Activated naive CD4-positive, alpha-beta T cell (primary cell): ENCODE measurements around the gene PSPH.

Source experiments
- DNase-seq, 4 experiments: peaks; one replicate each; lab custom pipeline; 2025; lab: John Stamatoyannopoulos, UW

Gene PSPH

DNA sequence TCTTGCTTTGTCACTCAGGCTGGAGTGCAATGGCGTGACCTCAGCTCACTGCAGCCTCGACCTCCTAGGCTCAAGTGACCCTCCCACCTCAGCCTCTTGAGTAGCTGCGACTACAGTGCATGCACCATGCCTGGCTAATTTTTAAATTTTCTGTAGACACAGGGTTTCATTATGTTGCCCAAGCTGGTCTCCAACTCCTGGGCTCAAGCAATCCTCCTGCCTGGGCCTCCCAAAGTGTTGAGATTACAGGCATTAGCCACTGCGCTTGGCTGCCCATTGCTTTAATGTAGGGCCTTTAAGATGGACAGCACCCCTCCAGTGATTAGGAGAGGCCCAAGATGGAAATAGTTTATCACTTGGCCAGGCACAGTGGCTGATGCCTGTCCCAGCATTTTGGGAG is 47.5 kb downstream of the PSPH start:
- DNase-seq = no peak

DNA sequence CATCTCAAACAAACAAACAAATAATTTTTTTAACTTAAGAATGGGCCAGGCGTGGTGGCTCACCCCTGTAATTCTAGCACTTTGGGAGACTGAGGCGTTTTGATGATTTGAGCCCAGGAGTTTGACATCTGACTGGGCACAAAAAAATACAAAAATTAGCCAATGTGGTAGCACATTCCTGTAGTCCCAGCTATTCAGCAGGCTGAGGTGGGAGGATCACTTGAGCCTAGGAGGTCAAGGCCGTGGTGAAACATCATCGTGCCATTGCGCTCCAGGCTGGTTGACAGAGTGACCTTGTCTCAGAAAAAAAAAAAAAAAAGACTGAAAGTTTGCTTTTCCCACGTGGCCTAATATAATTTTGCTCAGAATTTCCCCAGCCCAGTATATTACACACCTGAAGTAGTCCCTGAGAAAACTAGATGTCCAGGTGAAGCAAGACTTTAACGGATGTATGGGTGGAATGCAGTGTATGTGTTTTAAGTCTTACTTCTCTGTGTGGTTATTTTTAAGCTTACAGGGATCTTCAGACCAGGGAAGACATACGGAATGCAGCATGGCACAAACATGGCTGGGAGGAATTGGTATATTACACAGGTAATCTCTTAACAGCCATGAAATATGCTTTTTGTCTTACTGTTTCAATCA is 54.3 kb downstream of the PSPH start:
- no peak for DNase-seq

DNA sequence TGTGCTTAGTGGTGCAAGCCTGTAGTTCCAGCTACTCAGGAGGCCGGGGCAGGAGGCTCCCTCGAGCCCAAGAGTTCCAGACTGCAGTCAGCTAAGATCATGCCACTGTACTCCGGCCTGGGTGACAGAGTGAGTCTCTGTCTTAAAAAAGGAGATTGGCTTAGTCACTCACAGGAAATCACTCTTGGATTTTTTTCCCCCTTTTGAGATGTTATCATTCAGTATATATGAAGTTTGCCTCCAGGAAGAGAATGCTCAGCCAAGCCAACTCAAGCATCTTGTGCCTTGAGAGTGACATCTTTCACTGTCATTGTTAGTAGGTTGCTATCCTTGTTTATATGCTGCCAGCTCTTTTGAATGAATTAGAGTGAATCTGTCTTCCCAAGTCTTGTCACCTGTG is 58.9 kb downstream of the PSPH start:
- DNase-seq = no peak

DNA sequence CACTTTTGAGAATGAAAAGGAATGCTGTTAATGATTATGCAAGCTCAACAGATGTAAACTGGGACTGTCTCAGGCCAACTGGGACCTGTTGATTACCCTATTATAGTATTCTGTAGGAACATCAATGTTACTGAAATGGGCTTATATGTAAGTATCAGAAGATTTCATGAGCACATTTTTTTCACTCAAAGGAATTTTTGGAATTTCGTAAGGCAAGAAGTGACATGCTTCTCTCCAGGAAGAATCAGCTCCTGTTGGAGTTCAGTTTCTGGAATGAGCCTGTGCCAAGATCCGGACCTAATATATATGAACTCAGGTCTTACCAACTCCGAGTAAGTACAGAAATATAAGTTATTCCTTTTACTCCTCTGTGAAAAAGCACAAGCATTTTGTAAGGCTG is 67.7 kb downstream of the PSPH start:
- no peak for DNase-seq

DNA sequence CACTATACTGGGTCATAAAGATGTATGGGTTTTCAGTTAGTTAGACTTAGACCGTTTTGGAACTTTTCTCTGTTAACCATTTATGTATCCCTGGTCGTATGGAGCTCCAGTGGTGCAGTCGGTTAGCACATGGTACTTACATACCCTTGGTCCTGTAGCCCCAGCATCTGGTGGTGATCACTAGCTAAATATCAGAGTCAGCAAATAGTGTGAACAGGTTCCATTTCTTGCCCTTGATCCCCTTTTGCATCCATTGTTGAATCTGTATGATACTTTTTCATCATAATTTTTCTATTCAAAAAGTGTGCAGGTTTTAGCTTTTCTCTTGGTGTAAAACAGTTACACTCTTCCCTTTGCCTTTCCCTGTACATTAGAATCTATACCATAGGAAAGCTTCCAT is 71.0 kb downstream of the PSPH start:
- DNase-seq = no peak

DNA sequence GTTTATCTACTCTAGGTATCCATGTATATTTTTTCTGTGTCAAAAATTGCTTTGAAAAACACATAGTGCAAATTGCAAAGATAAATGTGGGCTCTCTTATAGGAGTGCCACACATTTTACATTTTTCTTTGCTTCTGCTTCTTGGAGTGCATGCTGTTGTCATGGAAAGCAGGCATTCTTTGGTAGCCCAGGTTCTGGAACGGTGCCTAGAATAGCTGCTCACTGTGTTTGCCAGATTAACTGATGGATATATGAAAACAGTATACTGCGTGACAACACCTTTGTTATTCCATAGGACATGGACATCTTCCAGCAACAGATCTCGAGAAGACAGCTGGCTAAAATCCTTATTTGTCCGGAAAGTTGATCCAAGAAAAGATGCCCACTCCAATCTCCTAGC is 73.4 kb downstream of the PSPH start:
- no peak for DNase-seq

DNA sequence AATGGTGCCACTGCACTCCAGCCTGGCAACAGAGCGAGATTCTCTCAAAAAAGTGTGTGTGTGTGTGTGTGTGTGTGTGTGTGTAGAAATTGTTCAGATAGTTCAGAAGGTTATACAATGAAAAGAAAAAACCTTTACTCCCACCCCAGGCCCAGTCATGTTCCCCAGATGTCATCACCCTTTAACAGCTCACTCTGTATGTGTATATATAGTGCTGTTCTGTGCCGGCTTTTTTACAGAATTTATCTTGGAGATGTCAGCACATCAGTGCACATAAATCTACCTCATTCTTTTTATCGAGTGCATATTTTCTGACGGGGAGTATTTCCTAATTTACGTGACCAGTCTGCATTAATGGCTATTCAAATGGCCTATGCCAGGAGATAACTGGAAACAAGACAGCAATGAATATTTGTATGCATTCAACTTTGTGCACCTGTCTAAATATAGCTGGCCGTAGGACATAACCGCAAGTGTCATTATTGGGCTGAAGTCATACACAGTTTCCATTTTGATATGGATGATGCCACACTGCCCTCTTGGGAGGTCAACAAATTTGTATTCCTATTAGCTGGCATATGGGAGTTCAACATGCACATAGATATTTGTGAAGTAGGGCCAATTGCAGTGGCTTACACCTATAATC is 75.1 kb downstream of the PSPH start:
- no peak for DNase-seq

DNA sequence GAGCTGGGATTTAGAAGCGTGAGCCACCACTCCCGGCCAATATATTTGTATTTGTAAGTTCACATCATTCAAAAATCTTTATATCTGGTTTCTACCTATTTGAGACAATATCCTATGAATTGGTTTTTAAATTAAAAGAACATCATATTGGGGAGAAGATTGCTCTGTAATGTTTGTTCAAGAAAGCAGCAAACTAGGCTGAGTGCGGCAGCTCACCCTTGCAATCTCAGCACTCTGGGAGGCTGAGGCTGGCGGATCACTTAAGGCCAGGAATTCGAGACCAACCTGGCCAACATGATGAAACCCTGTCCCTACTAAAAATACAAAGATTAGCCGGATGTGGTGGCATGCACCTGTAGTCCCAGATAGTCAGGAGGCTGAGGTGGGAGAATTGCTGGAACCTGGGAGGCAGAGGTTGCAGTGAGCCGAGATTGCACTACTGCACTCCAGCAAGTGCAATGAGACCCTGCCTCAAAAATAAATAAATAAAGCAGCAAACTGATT is 77.4 kb downstream of the PSPH start:
- no peak for DNase-seq

DNA sequence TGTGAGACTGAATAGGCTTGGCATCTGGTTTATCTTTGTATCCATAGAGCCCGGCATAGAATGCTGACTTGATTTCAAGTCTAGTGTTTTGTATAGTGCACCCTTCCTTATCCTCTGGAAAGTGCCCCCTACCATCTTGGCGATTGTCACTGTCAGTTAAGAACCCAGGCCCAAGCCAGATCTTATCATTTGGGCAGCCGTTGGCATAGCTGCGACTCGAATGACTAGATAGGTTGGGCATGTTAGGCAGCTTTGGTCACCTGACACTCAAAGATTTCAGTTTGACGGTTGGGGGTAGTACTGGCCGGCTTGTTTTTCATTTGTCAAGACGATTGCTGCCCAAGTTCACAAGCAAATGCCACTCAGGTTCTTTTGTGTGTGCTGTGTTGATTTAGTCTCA is 80.3 kb downstream of the PSPH start:
- no peak for DNase-seq

DNA sequence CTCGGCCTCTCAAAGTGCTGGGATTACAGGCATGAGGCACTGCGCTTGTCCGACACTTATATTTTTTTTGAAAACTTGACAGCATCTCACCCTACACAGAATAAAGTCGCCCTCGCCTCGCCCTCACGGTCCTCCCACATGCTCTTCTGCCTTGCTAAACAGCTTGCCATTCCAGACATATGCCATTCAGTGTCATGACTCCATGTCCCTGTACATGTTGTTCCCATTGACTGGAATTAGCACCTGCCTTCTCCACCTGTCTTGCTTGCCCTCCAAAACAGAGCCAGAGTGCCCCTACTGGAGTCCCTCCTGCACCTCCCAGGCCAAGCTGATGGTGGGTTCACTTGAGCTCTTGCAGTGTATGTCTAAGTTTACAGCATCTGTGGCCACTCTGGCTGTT is 80.7 kb downstream of the PSPH start:
- DNase-seq = no peak

DNA sequence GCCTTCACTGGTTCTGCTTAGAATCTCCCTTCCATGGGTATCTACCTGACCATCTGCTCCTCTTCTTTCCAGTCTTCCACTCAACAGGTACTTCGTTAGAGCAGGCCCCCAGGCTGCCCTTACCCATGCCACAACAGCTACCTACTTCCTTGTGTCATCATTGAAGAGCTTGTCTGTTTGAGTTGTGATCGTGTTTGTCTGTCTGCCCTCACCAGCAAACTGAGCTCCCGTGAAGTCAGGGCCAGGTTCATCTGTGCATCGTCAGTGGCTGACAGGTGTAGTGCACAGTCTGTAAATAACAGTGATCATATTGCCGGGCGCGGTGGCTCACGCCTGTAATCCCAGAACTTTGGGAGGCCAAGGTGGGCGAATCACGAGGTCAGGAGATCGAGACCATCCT is 81.9 kb downstream of the PSPH start:
- DNase-seq = no peak

DNA sequence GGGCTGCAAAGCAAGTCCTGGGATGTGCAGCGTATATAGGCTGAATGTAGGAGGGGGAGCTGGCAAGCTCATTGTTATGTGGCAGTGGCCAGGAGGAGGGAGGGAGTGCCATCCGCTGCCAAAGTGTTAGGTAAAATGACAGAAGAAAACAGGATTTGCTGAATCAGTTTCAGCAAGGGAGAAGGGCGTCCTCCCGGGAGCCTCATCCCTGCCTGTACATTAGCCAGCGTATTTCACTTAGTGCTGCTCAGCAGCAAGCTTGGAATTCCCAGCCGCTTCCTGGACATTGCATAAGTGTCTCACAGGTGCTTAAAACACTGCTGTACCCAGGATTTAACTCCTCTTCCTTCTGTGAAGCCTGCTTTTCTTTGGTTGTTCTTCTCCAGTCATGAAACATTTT is 84.4 kb downstream of the PSPH start:
- no peak for DNase-seq

DNA sequence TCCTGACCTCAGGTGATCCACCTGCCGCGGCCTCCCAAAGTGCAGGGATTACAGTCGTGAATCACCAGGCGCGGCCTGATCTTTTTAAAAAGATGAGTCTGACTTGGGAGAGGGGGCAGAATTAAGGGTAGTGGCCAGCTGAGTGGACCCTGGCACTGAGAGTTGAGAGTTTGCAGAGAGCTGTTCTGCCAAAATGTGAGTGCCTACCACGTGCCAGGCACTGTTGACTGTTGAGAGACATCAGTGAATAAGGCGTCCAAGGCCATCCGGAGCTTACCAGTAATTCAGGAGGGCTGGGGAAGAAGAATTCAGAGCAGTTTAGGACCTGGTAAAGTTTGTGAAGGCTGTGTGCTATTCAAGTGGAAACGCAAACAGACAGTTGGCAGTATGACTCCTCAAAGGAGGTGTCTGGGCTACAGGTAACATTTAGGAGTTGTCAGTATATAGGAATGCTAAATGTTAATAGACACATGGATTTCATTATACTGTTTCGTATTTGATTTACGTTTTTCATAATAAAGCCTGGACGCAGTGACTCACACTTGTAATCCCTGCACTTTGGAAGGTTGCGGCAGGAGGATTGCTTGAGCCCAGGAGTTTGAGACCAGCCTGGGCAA is 85.3 kb downstream of the PSPH start:
- no peak for DNase-seq

DNA sequence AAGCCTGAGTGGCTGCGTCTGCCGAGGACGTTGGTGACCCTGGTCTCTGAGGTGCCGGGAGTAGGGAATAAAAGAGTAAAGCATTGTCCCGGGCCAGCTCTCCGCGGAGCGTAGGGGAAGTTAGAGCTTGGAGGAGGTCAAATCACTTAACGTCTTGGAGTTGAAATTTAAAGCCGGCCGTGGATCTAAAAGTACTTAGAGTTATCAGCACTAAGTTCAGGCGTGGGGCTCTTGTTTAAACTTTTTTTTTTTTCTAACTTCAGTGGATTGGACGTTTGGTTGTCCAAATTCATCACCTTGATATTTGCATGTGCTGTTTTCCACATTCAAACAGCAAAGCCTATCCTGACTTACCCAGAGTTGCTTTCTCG is 86.2 kb downstream of the PSPH start:
- DNase-seq = peak in 1 of 4 experiments; percentile 24

DNA sequence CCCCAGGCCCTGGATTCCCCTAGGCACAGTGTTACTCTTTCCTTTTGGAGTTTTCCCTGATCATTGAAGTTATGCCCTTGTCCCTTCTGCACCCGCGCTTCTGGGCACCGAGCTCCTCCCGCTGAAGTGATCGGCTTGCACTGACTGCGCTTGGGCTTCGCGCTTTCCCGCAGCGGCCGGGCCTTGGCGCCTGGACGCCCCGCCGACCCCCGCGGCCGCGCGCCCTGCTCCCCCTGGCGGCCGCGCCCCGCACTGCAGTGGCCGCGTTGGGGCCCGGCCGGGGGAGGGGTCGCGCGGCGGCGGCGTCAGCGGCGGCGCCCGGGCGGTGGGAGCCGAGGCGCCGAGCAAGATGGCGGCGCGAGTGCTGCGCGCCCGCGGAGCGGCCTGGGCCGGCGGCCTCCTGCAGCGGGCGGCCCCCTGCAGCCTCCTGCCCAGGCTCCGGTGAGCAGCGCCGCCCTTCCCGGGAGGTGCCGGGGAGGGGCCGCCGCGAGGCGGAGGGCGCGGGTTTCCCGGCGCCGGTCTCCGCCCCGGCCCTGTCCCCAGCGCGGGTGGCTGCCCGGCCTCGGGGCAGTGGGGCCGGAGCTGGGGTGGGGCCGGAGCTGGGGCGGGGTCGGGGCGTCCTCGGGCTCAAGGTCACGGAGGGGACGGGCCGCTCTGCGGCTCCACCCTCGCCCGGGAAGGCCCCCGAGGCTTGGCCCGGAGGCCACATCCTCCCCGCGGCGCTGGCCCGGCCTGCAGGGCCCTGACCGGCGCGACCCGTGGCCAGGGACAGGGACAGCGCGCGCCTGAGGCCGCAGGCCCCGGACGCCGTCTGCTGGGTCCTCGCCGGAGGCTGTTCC is 86.8 kb downstream of the PSPH start, which contains the start of gene NIPSNAP2:
NIPSNAP2 (plus strand) TSS at position 325 of the 839 bp plus-strand sequence; CDS start at position 350, 25 bp downstream.
- peak; percentile 29 to 60 (median 33) for DNase-seq

DNA sequence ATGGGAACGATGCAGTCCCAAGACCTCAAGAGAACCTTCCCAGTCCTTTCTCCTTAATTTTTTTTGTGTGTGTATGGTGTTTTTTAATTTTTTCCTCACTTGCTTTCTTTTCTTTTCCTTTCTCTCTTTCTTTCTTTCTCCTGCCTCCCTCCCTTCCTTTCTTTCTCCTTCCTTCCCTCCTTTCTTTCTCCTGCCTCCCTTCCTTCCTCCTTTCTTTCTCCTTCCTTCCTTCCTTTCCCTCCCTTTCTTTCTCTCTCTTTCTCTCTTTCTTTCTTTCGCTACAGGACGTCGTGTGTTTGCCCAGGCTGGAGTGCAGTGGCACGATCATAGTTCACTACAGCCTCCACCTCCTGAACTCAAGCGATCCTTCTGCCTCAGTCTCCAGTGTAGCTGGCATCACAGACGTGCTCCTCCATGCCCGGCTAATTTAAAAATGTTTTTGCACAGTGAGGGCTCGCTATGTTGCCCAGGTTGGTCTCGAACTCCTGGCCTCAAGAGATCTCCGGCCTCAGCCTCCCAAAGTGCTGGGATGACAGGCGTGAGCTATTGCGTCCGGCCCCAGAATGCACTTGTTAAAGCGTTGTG is 87.6 kb downstream of the PSPH start:
- DNase-seq = no peak

DNA sequence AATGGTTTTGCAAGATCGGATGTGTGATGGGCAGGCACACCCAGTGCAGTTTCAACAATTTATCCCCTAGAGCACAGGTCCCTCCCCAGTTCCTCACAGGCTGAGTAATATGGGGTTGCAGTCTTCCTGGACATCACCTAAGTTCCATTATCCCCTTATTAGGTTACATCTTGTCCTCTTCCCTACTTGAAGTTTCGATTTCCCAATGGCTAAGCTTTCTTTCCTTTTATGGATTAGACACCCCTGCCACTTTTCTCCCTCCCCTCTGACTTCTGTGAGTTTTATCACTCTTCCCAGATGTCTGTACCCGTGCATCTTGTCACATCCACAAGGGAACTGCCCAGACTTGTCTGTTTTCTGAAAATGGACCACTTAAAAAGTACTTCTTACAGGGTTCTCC is 89.2 kb downstream of the PSPH start:
- DNase-seq = no peak
